ENCODE measurements around the gene SLC34A2.

DNA sequence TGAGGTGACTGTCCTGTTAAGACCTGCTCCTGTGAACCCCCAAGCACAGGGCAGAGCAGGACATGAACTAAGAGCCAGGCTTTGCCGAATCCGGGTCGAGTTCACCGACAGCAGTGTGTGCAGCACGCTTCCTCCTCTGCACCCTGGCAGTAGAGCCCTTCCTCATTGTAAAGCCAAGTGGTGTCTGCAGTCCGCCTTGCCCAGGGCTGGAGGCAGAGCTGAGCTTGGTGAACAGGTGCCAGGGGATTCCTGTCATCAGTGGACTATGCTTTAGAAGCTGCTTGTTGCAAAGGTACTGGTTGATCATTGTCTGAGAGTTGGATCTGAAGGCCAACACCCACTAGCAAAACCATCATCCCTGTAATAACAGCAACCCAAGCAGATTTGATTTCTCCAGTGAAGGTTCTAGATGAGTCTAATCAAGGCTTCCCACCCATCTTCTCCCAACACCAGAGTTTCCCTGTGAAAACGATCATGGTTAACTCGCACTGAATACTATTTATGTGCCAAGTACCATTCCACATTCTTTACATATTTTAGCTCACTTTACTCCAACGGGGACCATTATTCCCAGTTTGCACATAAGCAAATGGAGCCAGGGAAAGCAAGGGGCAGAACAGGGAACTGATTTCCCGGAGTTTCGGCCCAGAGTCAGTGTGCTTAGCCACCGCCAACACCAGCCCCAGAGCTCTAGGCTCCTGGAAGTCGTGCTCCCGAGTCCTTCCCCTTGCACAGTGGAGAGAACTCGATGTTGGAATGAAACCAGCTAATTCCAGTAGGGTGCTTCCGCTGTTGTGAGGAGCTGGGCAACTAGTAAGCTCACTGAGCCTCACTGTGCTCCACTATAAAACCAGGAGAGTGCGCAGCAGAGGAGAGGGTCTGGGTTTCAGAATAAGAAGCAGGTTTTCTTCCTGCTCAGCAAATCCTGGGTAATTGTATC lies 1.4 kb upstream of the SLC34A2 start:
- no peak for TF ChIP-seq CTCF (IDR thresholded peaks at IDR 0.05)
- TF ChIP-seq EP300 (IDR thresholded peaks at IDR 0.05): no peak
- TF ChIP-seq POLR2A (IDR thresholded peaks at IDR 0.05): no peak
- no peak for TF ChIP-seq POLR2AphosphoS5 (IDR thresholded peaks at IDR 0.05)

Data from stomach (tissue), 4 donors.